GM21390 (cell line): ENCODE data around the gene GARS1.
"Not testable (repeated sequence)": the region's sequence is repeated elsewhere in the genome, so short reads cannot be mapped to it uniquely, and the experiment has no call there.

Source experiments
- ATAC-seq: cut with Tn5 transposase; IDR thresholded peaks from one replicate; pipeline ENCODE4 v1.9.1; 2021; ENCODE audit not compliant: unreplicated experiment

GARS1 gene

DNA sequence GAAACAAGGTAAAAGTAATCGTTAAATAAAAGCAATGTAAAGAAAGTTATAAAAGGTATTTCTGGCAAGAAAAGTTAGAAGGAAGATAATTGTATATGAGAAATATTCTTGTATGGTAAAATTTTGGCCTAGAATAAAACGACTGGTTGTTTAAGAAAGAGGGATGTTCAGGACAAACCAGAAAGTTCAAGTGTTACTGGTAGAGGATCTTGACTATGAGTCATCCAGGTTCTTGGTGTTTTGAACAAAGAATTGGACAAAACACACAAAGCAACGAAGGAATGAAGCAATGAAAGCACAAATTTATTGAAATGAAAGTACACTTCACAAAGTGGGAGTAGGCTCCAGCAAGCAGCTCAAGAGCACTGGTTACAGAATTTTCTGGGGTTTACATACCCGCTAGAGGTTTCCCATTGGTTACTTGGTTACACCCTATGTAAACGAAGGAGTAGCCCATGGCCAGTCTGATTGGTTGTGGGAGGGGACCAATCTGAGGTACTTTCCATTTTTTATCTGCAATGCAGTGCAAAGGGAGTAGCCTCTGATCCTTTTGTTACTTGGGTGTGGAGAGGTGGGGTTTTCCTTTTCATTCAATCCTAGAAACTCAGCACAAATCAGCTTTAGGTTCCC lies 22.4 kb upstream of the GARS1 start:
- no peak for ATAC-seq

DNA sequence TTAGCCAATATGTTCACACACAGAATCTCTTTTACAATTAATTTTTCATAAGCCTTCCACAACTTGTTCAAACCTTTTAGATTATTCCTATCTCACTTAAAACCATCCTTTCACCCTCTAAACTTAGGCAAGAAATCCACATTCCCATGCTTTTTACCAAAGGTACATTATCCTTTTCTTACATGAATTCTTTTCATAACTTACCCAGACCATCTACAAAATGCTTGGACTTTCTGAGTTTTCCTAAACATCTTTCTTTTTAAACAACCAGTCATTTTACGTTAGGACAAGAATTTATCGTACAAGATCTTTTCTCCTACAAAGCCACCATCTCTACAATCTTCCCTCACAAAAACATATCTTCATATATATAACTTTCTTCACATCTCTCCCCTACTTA lies 18.8 kb upstream of the GARS1 start:
- no peak for ATAC-seq

DNA sequence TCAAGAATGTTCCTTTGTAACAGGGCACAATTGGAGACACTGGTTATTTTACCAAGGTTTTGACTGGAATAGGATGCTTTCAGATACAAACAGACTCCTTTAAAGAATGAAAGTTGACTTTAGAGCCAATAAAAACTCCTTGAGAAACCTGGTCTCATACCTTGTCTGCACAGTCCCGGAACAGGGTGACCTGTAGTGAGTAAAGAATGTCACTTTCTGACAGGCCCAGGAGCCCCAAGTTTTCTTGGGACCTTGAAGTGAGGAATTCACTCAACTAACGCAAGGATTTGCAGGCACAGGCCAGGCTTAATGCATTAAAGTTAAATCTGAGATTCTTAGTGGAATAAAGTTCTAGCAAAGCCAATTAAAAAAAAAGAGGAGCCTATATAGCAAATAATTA lies 11.5 kb upstream of the GARS1 start:
- ATAC-seq: no peak

DNA sequence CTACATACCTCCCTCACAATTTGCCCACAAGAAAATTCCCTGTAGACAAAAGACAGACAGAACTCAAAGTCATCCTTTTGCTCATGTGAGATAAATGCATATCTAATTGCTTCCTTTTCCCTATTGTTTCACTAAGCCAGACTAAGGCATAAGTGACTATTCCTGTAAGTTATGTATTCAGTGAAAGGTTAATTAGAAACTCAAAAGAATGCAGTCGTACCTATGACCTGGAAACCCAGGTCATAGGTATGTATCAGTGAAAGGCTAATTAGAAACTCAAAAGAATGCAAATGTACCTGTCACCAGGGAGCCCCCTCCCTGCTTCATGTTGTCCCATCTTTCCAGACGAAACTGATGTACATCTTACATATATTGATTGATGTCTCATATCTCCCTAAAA lies 10.3 kb upstream of the GARS1 start:
- no peak for ATAC-seq

GRCh38 chr7:30584965-30585364 lies 9.7 kb upstream of the GARS1 start:
- no peak for ATAC-seq

DNA sequence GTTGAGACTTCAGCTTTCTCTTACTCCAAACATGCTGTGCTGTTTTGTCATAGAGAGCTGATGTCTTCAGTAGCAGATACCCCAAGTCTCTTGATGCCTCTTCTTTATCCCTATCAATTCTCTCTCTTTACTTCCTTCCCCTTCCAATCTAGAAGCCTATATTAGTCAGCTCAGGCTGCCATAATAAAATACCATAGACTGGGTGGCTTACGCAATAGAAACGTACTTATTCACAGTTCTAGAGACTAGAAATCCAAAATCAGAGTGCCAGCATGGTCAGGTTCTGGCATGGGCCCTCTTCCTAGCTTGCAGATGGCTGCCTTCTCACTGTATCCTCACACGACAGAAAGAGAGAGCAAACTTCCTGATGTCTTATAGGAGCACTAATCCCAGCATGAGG lies 9.0 kb upstream of the GARS1 start:
- ATAC-seq: no peak

DNA sequence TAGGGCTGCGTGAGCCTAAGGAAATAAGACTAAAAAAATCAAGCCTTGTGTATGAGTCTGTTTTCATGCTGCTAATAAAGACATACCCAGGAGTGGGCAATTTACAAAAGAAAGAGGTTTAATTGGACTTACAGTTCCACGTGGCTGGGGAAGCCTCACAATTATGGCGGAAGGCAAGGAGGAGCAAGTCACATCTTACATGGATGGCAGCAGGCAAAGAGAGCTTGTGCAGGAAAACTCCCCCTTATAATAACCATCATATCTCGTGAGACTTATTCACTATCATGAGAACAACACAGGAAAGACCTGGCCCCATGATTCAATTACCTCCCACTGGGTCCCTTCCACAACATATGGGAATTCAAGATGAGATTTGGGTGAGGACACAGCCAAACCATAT lies 7.1 kb upstream of the GARS1 start:
- not testable (repeated sequence) for ATAC-seq

GRCh38 chr7:30589111-30589510 lies 5.6 kb upstream of the GARS1 start:
- no peak for ATAC-seq

DNA sequence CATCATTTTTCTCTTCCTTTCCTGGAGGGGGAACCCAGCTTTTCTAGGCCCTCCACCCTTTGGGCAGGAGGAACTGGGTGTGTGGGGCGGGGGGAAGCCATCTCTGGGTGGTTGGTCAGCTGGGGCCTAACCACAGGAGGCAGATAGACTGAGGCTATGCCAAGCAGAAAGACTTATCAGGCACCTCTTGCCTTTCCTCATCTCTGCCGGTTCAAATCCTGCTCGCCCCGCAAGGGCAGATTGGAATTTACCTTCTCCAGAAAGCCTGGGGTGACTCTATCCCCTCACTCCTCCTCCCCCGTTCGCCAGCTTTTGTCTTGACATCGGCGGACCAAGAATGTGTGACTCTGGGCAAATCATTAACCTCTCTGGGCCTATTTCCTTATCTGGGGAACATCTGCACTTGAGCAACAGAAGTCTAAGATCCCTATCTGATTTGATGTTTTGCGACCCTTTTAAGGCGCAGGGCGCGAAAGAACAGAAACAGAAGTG lies 584 bp upstream of the GARS1 start:
- peak; percentile 31 for ATAC-seq

DNA sequence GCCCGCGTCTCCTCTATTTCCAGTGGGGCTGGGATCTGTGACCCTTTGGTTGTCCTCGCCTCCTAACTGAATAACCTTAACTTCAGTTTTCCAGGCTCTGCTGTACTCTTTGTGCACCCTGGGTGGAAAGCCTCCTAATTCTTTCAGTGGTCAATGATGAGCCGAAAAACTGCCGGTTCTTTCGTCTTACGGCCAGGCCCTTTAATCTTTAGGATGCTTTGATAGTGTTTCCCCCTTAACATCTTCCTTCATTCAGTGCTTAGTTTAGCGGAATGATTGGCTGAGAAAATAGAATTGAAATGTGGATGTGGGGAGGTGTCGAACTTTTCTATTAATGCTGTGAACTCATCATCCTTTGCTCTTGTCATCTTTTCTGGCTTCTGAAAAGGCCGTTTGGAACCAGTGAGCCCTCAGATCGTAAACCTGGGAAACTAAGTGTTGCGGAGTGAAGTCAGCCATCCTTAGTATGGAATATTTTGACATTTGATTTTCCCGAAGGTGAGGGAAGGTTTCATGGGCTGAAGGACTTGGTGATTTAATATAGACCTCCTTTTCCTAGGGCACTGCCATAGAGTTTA lies 847 bp downstream of the GARS1 start:
- no peak for ATAC-seq

DNA sequence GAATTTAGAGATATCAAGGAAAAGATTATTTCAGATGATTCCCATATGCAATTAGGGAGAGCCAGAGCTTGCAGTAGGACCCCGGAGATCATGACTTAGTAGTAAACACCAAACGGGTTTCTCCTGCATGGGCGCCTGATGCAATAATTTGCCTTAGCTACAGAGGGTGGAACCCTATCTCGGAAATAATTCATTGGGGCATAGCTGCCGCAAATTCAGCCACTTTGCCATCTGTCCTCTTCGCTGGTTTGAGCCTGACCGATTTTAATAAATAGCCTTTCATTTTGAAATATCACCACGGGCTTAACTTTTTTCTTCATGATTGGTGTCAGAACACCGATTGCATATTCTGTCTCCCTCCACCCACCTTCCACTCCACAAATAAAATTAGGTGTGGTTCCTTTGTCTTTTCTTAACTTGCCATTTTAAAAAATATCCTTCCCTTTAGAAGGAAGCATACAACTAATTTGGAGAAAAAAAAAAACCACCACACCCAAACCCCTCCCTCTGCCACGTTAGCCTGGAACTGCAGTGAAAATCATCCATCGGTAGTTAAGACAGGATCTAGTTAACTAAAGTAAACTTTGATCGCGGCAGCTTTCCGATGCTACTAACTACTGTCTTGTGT lies 1.4 kb downstream of the GARS1 start:
- no peak for ATAC-seq

- ATAC-seq: no peak
These were observed 2.0 kb downstream of the GARS1 start for GRCh38 chr7:30596721-30597120.

DNA sequence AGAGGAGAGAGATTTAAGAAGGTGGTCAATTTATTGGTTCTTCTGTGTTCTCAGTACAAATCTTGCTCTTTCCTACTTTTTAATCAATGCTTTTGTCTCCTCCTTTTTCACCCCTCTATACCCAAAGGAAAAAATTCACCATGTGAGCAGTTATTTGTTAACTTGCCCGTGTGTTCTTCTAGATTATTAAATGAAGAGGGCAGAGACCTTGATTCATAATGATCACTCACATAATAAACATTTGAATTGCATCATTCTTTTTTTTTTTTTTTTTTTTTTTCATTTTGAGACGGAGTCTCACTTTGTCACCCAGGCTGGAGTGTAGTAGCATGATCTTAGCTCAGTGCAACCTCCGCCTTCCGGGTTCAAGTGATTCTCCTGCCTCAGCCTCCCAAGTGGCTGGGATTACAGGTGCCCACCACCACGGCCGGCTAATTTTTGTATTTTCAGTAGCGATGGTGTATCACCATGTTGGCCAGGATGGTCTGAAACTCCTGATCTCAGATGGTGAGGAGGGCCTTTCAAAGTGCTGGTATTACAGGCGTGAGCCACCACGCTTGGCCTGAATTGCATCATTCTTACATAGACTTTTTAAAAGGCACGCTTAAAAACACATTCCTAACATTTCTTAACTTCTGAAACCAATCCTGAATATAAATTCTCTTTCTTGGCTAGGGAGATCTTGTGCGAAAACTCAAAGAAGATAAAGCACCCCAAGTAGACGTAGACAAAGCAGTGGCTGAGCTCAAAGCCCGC lies 3.6 kb downstream of the GARS1 start:
- ATAC-seq: no peak

- no peak for ATAC-seq
These were observed 10.2 kb downstream of the GARS1 start for GRCh38 chr7:30604901-30605300.

DNA sequence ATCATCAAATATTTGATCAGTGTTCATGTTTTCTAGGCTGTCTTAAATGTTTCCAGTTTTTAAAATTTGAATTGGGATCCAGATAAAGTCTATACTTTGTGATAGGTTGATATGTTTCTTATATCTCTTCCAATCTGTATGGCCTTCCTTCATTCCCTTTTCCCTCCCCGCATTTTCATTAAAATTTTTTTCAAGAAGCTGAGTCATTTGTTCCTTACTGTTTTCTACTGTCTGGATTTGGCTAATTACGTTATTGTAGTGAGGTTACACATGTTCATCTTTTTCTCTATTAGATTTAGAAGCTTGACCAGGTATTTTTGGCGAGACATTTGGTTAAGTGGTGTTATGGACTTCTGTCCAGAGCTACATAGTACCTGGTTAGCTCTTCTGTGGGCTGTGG lies 11.2 kb downstream of the GARS1 start:
- no peak for ATAC-seq

GRCh38 chr7:30612658-30613265 lies 18.1 kb downstream of the GARS1 start:
- no peak for ATAC-seq

GRCh38 chr7:30613366-30614325 lies 19.0 kb downstream of the GARS1 start:
- ATAC-seq: no peak

- no peak for ATAC-seq
These were observed 21.6 kb downstream of the GARS1 start for GRCh38 chr7:30616318-30616717.

- no peak for ATAC-seq
These were observed 22.7 kb downstream of the GARS1 start for GRCh38 chr7:30617359-30617758.

DNA sequence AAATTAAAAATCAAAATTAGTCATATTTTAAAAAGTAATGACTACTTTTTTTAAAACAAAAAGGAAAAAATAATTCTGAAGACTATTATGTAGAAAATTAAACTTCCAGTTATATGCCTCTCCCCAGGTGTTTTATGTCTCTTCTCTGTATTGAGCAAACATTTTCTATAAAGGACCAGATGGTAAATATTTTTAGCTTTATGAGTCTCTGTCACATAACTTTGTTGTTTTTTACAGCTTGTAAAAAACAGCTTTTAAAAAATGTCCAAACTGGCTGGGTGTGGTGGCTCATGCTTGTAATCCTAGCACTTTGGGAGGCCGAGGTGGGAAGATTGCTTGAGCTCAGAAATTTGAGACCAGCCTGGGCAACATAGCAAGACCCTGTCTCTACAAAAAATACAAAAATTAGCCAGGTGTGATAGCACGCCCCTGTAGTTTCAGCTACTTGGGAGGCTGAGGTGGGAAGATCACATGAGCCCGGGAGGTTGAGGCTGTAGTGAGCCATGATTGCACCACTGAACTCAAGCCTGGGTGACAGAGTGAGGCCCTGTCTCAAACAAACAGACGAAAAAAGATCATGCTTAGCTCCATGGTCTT lies 23.5 kb downstream of the GARS1 start:
- no peak for ATAC-seq
